H9 (cell line): ENCODE measurements around the gene GLRX. TPM values are rescaled to one million over a fixed set of nuclear protein-coding genes. Genes with fewer than 3 reads are reported as not detected.

Source experiments
- DNase-seq: peaks from one replicate; pipeline ENCODE4 v3.0.0-alpha.2; 2017
- H2AFZ ChIP-seq: one replicate; pipeline ENCODE4 v1.6.1; 2013; ENCODE audit warnings: mild to moderate bottlenecking, low read length, control low read depth, moderate library complexity
- H2AK5ac ChIP-seq: 2 replicates; pipeline ENCODE4 v1.6.1; 2013; ENCODE audit warnings: low read length, control low read depth, mixed read lengths; ENCODE audit not compliant: insufficient read length
- H2BK120ac ChIP-seq: one replicate; pipeline ENCODE4 v1.6.1; 2013; ENCODE audit warnings: low read depth, mild to moderate bottlenecking, low read length, control low read depth, inconsistent platforms; ENCODE audit not compliant: poor library complexity, severe bottlenecking
- H2BK12ac ChIP-seq: 2 replicates; pipeline ENCODE4 v1.6.1; 2013; ENCODE audit warnings: low read length, control low read depth, mixed read lengths, low read depth; ENCODE audit not compliant: insufficient read length
- H2BK15ac ChIP-seq: 2 replicates; pipeline ENCODE4 v1.6.1; 2013; ENCODE audit warnings: low read depth, low read length, control low read depth
- H2BK20ac ChIP-seq: one replicate; pipeline ENCODE4 v1.6.1; 2013; ENCODE audit warnings: low read depth, mild to moderate bottlenecking, low read length, control low read depth, inconsistent platforms; ENCODE audit not compliant: poor library complexity, severe bottlenecking
- H2BK5ac ChIP-seq: 2 replicates; pipeline ENCODE4 v1.6.1; 2013; ENCODE audit warnings: low read length, control low read depth, mixed read lengths; ENCODE audit not compliant: insufficient read length
- H3K14ac ChIP-seq: 2 replicates; pipeline ENCODE4 v1.6.1; 2013; ENCODE audit warnings: low read length, control low read depth; ENCODE audit not compliant: insufficient read depth
- H3K18ac ChIP-seq: 2 replicates; pipeline ENCODE4 v1.6.1; 2013; ENCODE audit warnings: low read depth, mild to moderate bottlenecking, mixed read lengths, low read length, control low read depth; ENCODE audit not compliant: insufficient read length
- H3K23ac ChIP-seq: 2 replicates; pipeline ENCODE4 v1.6.1; 2013; ENCODE audit warnings: low read length, control low read depth, mixed read lengths, low read depth; ENCODE audit not compliant: insufficient read length
- H3K23me2 ChIP-seq: 2 replicates; pipeline ENCODE4 v1.6.1; 2013; ENCODE audit warnings: low read depth, mild to moderate bottlenecking, mixed read lengths, low read length, control low read depth; ENCODE audit not compliant: insufficient read length, poor library complexity, severe bottlenecking
- H3K27ac ChIP-seq: 2 replicates; pipeline ENCODE4 v1.5.1; 2013; ENCODE audit warnings: low read length, control low read depth, mixed read lengths, low read depth; ENCODE audit not compliant: insufficient read length
- H3K27me3 ChIP-seq: 2 replicates; pipeline ENCODE4 v1.6.1; 2013; ENCODE audit warnings: low read length, control low read depth, inconsistent platforms; ENCODE audit not compliant: insufficient read depth
- H3K4ac ChIP-seq: 2 replicates; pipeline ENCODE4 v1.6.1; 2013; ENCODE audit warnings: low read depth, mild to moderate bottlenecking, control low read depth, inconsistent platforms, low read length, moderate library complexity
- H3K4me1 ChIP-seq: 2 replicates; pipeline ENCODE4 v1.6.1; 2013; ENCODE audit warnings: low read length, control low read depth, inconsistent platforms; ENCODE audit not compliant: insufficient read depth
- H3K4me2 ChIP-seq: 2 replicates; pipeline ENCODE4 v1.6.1; 2013; ENCODE audit warnings: low read length, control low read depth, mixed read lengths; ENCODE audit not compliant: insufficient read length, insufficient read depth
- H3K56ac ChIP-seq: 2 replicates; pipeline ENCODE4 v1.6.1; 2013; ENCODE audit warnings: low read depth, mild to moderate bottlenecking, mixed read lengths, low read length, control low read depth; ENCODE audit not compliant: insufficient read length
- H3K79me1 ChIP-seq: 2 replicates; pipeline ENCODE4 v1.6.1; 2013; ENCODE audit warnings: low read depth, mild to moderate bottlenecking, moderate library complexity, low read length, control low read depth, inconsistent platforms; ENCODE audit not compliant: insufficient read depth, poor library complexity, severe bottlenecking
- H3K79me2 ChIP-seq: 2 replicates; pipeline ENCODE4 v1.6.1; 2013; ENCODE audit warnings: low read length, control low read depth, inconsistent platforms; ENCODE audit not compliant: insufficient read depth
- H3K9ac ChIP-seq: 2 replicates; pipeline ENCODE4 v1.6.1; 2013; ENCODE audit warnings: low read length, control low read depth, mixed read lengths; ENCODE audit not compliant: insufficient read length; ENCODE audit errors: extremely low read depth
- H3K9me3 ChIP-seq: one replicate; pipeline ENCODE4 v1.6.1; 2013; ENCODE audit warnings: low read depth, low read length, inconsistent platforms; ENCODE audit not compliant: control insufficient read depth
- H3T11ph ChIP-seq: one replicate; pipeline ENCODE4 v1.6.1; 2013; ENCODE audit warnings: mild to moderate bottlenecking, low read length, control low read depth, inconsistent platforms
- H4K20me1 ChIP-seq: one replicate; pipeline ENCODE4 v1.6.1; 2013; ENCODE audit not compliant: control insufficient read depth, insufficient read length, insufficient read depth
- H4K5ac ChIP-seq: 2 replicates; pipeline ENCODE4 v1.6.1; 2013; ENCODE audit warnings: low read depth, mild to moderate bottlenecking, mixed read lengths, low read length, control low read depth; ENCODE audit not compliant: insufficient read length
- H4K8ac ChIP-seq: replicated peaks from 2 replicates; pipeline ENCODE4 v1.6.1; 2013; ENCODE audit warnings: low read length, control low read depth, mixed read lengths, low read depth; ENCODE audit not compliant: insufficient read length
- H4K91ac ChIP-seq: 2 replicates; pipeline ENCODE4 v1.6.1; 2013; ENCODE audit warnings: low read depth, mild to moderate bottlenecking, moderate library complexity, mixed read lengths, low read length, control low read depth; ENCODE audit not compliant: insufficient read length
- H3K27ac Mint-ChIP-seq, 3 experiments: 2 replicates in 2 of 3; 3 replicates in 1 of 3; pipeline ENCODE4 v1.8.0; 2020 to 2021; ENCODE audit warnings: mixed read lengths in 3 of 3, mild to moderate bottlenecking in 1 of 3, moderate library complexity in 1 of 3
- H3K27me3 Mint-ChIP-seq: 2 replicates; pipeline ENCODE4 v1.8.0; 2021; ENCODE audit warnings: low read depth, mild to moderate bottlenecking, moderate library complexity, mixed read lengths
- H3K36me3 Mint-ChIP-seq, 3 experiments: 2 replicates in 2 of 3; 3 replicates in 1 of 3; pipeline ENCODE4 v1.8.0; 2020 to 2021; ENCODE audit warnings: low read depth in 3 of 3, mixed read lengths in 3 of 3; ENCODE audit not compliant: insufficient read depth in 1 of 3
- H3K4me1 Mint-ChIP-seq, 2 experiments: 2 replicates each; pipeline ENCODE4 v1.8.0; 2020; ENCODE audit warnings: mixed read lengths in 2 of 2
- H3K4me3 Mint-ChIP-seq, 2 experiments: 2 replicates in 1 of 2; 3 replicates in 1 of 2; pipeline ENCODE4 v1.8.0; 2020 to 2021; ENCODE audit warnings: mild to moderate bottlenecking in 2 of 2, mixed read lengths in 2 of 2, moderate library complexity in 1 of 2
- H3K9me3 Mint-ChIP-seq, 2 experiments: 2 replicates in 1 of 2; 3 replicates in 1 of 2; pipeline ENCODE4 v1.8.0; 2020; ENCODE audit warnings: mild to moderate bottlenecking in 2 of 2, mixed read lengths in 2 of 2, moderate library complexity in 1 of 2
- CTCF ChIP-seq: fragments of 200-600 bp; sonication (generic); conservative IDR thresholded peaks from 3 replicates; pipeline ENCODE4 v1.8.0; 2021; ENCODE audit warnings: antibody characterized with exemption, mild to moderate bottlenecking
- WGBS: extraction: QIAGEN DNeasy Blood & Tissue Kit; methylation state at CpG from one replicate; pipeline ENCODE4 v1.1.7; 2013; ENCODE audit warnings: missing lambda C conversion rate, low lambda C conversion rate, mixed read lengths; ENCODE audit not compliant: insufficient read length; ENCODE audit errors: extremely low coverage; 5-methylcytosine and 5-hydroxymethylcytosine counted together
- total RNA-seq: library from RNA; stranded (reverse); gene quantifications from 2 replicates; pipeline ENCODE4 v1.2.1, GENCODE V29; 2021

The GLRX gene
- total RNA-seq, 1 experiment from 2014 or later, result 13.8 TPM

DNA sequence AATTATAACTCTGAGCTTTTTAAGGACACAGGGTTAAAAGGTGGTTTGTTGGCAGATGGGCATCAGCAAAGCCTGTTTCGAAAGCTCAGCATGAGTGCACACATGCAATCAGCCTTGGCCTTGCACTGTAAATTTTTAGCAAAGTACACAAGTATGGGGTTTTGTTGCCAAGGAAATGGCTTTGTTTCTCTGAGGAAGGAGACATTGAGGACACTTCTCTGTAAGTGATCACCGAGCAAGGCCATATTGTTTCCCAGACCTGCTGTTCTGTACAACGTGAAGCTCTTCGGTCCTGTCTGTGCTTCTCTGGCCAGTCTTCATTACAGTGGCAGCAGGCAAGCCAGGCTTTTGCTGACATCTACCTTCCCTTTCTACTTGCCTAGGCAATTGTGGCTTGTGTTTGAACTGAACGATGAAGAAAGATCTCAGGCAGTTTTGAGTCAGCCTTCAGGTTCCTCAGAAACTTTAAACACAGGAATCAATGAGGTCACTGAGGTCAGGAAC, 27.9 kb upstream of the GLRX start:
- Histone ChIP-seq H2BK15ac (no peak overlapping the region), H2AK5ac (no peak overlapping the region), H3K4me1 (no peaks in the 10 kb centered on the region), H3K14ac (no peak overlapping the region), H3K4me2 (no peak overlapping the region), H3T11ph (no peak overlapping the region), H3K79me2 (no peaks in the 10 kb centered on the region), H4K5ac (no peak overlapping the region), H3K23me2 (no peaks in the 10 kb centered on the region), H3K9ac (no peak overlapping the region), H3K23ac (no peak overlapping the region), H3K79me1 (no peaks in the 10 kb centered on the region), H3K27ac (no peak overlapping the region), H3K4ac (no peak overlapping the region), H4K8ac (no peak overlapping the region), H3K9me3 (no peaks in the 10 kb centered on the region), H4K20me1 (no peaks in the 10 kb centered on the region), H2BK5ac (no peak overlapping the region), H2BK12ac (no peak overlapping the region), H3K56ac (no peak overlapping the region), H3K18ac (no peak overlapping the region), H2AFZ (no peak overlapping the region), H4K91ac (no peak overlapping the region), H3K27me3 (no peaks in the 10 kb centered on the region), H2BK120ac (no peak overlapping the region), H2BK20ac (no peak overlapping the region)
- DNase-seq, result no peak
- WGBS, result no CpG with 5 or more reads among the region's 5 CpGs
- Mint-ChIP-seq H3K27ac (no peak overlapping the region), H3K4me3 (no peak overlapping the region), H3K4me1 (0 out of 4 replicates have a peak, but pooled peaks cover under 1 to 2% of the 10 kb centered on the region in 2 experiments), H3K27me3 (peaks cover 7% of the 10 kb centered on the region), H3K36me3 (0 out of 7 replicates have a peak, but pooled peaks cover 0 to 3% (median 0%) of the 10 kb centered on the region in 3 experiments), H3K9me3 (peaks cover 0 to 3% of the 10 kb centered on the region in 2 experiments; a peak in 1 of 5 replicates)
- no peak for TF ChIP-seq CTCF
